Immature natural killer cell (primary cell): ENCODE measurements around the gene BOD1L1. TPM values are rescaled to one million over a fixed set of nuclear protein-coding genes. Genes with fewer than 3 reads are reported as not detected.

ENCODE experiments used
- DNase-seq, 3 donors: peaks; one replicate each; pipeline ENCODE4 v3.0.0; 2022; ENCODE audit warnings: mixed read lengths in 1 of 3
- H3K27ac Mint-ChIP-seq, 6 donors: one replicate each; pipeline ENCODE4 v1.8.0; 2020; ENCODE audit warnings: mixed read lengths in 6 of 6, mild to moderate bottlenecking in 5 of 6, inconsistent platforms in 4 of 6, moderate library complexity in 3 of 6
- H3K27me3 Mint-ChIP-seq, 3 donors: one replicate each; pipeline ENCODE4 v1.8.0; 2020 to 2021; ENCODE audit warnings: low read depth in 3 of 3, mild to moderate bottlenecking in 3 of 3, mixed read lengths in 3 of 3, moderate library complexity in 3 of 3, inconsistent platforms in 1 of 3
- H3K36me3 Mint-ChIP-seq, 3 donors: one replicate each; pipeline ENCODE4 v1.8.0; 2020; ENCODE audit warnings: mixed read lengths in 3 of 3, inconsistent platforms in 2 of 3, mild to moderate bottlenecking in 2 of 3
- H3K4me1 Mint-ChIP-seq, 2 donors: one replicate each; pipeline ENCODE4 v1.8.0; 2020; ENCODE audit warnings: inconsistent platforms in 2 of 2, mild to moderate bottlenecking in 2 of 2, mixed read lengths in 2 of 2, moderate library complexity in 1 of 2
- H3K4me3 Mint-ChIP-seq, 5 donors: one replicate each; pipeline ENCODE4 v1.8.0; 2020; ENCODE audit warnings: mild to moderate bottlenecking in 5 of 5, mixed read lengths in 5 of 5, inconsistent platforms in 3 of 5, moderate library complexity in 3 of 5
- H3K9me3 Mint-ChIP-seq, 6 donors: one replicate each; pipeline ENCODE4 v1.8.0; 2020; ENCODE audit warnings: mild to moderate bottlenecking in 6 of 6, mixed read lengths in 6 of 6, inconsistent platforms in 4 of 6, moderate library complexity in 3 of 6
- polyA plus RNA-seq, 3 donors: library from polyadenylated mRNA; unstranded; fragments of 300-500 nt; fragmentation: Illumina TruSeq; gene quantifications; one replicate each; pipeline ENCODE4 v1.2.3, GENCODE V29; 2021

Gene BOD1L1
- polyA plus RNA-seq, 3 donors from 2014 or later: 0.63 to 6.3 (median 1.9) TPM

- Mint-ChIP-seq H3K4me1 (peaks cover 2 to 5% of the 10 kb centered on the region in 2 donors), H3K9me3 (peaks cover 0 to 13% (median 3%) of the 10 kb centered on the region in 6 donors), H3K4me3 (no peak overlapping the region), H3K27ac (no peak overlapping the region), H3K27me3 (peaks cover 23 to 51% (median 34%) of the 10 kb centered on the region in 3 donors), H3K36me3 (no peaks in the 10 kb centered on the region)
- DNase-seq: no peak
Observed at GRCh38 chr4:13521047-13521446, 106.5 kb downstream of the BOD1L1 start.

Other genes starting within 250 kb of the BOD1L1 start
- gene RAB28, start 143.4 kb downstream of the BOD1L1 start, polyA plus RNA-seq: 10 to 100 TPM; 16.8 to 25.2 (median 20.7) TPM
- gene NKX3-2, start 83.2 kb downstream of the BOD1L1 start, polyA plus RNA-seq: not detected